Endometrial microvascular endothelial cells (primary cell): Measurements from ENCODE around the gene CYS1. TPM values are rescaled to one million over a fixed set of nuclear protein-coding genes. Genes with fewer than 3 reads are reported as not detected.

Experiments
- in situ Hi-C: cut with HindIII; loops from 2 replicates; pipeline ENCODE4 v1.10.0; 2017; ENCODE audit warnings: low sequenced_read_pairs, low pct_unique_long_range_greater_than_20kb; ENCODE audit errors: inconsistent ontology term
- total RNA-seq: library from RNA; depleted of rRNA; stranded (reverse); fragments of >200 nt; gene quantifications from one replicate; pipeline ENCODE4 v1.2.3, GENCODE V29; 2015; ENCODE audit errors: inconsistent ontology term

The CYS1 gene
- total RNA-seq, 1 donor from 2014 or later = not detected

GRCh38 chr2:10009811-10010781, 70.1 kb downstream of the CYS1 start:
- in situ Hi-C loops = no loop called here

GRCh38 chr2:10009271-10009810, 70.9 kb downstream of the CYS1 start:
- in situ Hi-C loops = no loop called here

- in situ Hi-C loops = no loop called here
Measured at GRCh38 chr2:10008809-10009176, 71.4 kb downstream of the CYS1 start.

- in situ Hi-C loops = no loop called here
Measured at GRCh38 chr2:10007921-10008808, 72.0 kb downstream of the CYS1 start.

GRCh38 chr2:10007435-10007834, 72.8 kb downstream of the CYS1 start:
- in situ Hi-C loops = no loop called here

Other genes starting within 250 kb of the CYS1 start
- 22.9 TPM for gene TAF1B, start 236.9 kb downstream of the CYS1 start, total RNA-seq
- 3.2 TPM for gene GRHL1, start 128.7 kb downstream of the CYS1 start, total RNA-seq
- gene KLF11, start 36.9 kb downstream of the CYS1 start, total RNA-seq = 4.3 TPM
- gene RRM2, start 42.3 kb upstream of the CYS1 start, total RNA-seq = 134 TPM
- gene HPCAL1, start 222.5 kb upstream of the CYS1 start, total RNA-seq = 183 TPM